Neuronal stem cell (in vitro differentiated cells): ENCODE measurements around the gene RASSF3.
A peak's percentile ranks its signal among the peaks of the same experiment; 100 is the strongest.

Experiments
- DNase-seq: peaks from one replicate; pipeline ENCODE4 v3.0.0-alpha.2; 2013; ENCODE audit warnings: low spot score
- H2AFZ ChIP-seq: one replicate; pipeline ENCODE4 v1.6.1; 2013; ENCODE audit warnings: mild to moderate bottlenecking, low read length, inconsistent platforms
- H2AK5ac ChIP-seq: 2 replicates; pipeline ENCODE4 v1.6.1; 2013; ENCODE audit warnings: low read depth, mild to moderate bottlenecking, inconsistent platforms, low read length, moderate library complexity, mixed read lengths
- H2BK120ac ChIP-seq: 2 replicates; pipeline ENCODE4 v1.6.1; 2013; ENCODE audit warnings: low read depth, mild to moderate bottlenecking, inconsistent platforms, low read length, moderate library complexity, mixed read lengths
- H2BK12ac ChIP-seq: one replicate; pipeline ENCODE4 v1.6.1; 2013; ENCODE audit warnings: low read length, inconsistent platforms
- H2BK15ac ChIP-seq: 2 replicates; pipeline ENCODE4 v1.6.1; 2013; ENCODE audit warnings: mild to moderate bottlenecking, low read length, inconsistent platforms, mixed read lengths
- H2BK5ac ChIP-seq: one replicate; pipeline ENCODE4 v1.6.1; 2013; ENCODE audit warnings: inconsistent platforms, mild to moderate bottlenecking, low read length, moderate library complexity
- H3K14ac ChIP-seq: one replicate; pipeline ENCODE4 v1.6.1; 2013; ENCODE audit warnings: low read length, inconsistent platforms
- H3K18ac ChIP-seq: 2 replicates; pipeline ENCODE4 v1.6.1; 2013; ENCODE audit warnings: low read length, inconsistent platforms
- H3K23ac ChIP-seq: 2 replicates; pipeline ENCODE4 v1.6.1; 2013; ENCODE audit warnings: low read depth, mild to moderate bottlenecking, mixed read lengths, low read length, inconsistent platforms; ENCODE audit not compliant: poor library complexity
- H3K27ac ChIP-seq: replicated peaks from 3 replicates; pipeline ENCODE4 v1.5.1; 2013; ENCODE audit warnings: low read length, inconsistent platforms
- H3K27me3 ChIP-seq, 3 experiments: 2 replicates each; pipeline ENCODE4 v1.6.1; 2013; ENCODE audit warnings: low read length in 3 of 3, mild to moderate bottlenecking in 2 of 3, inconsistent platforms in 1 of 3, low read depth in 1 of 3, mixed read lengths in 1 of 3, moderate library complexity in 1 of 3; ENCODE audit not compliant: control insufficient read depth in 3 of 3, insufficient read depth in 3 of 3
- H3K36me3 ChIP-seq, 2 donors: replicated peaks in 1 of 2; 2 replicates each; pipeline ENCODE4 v1.6.1; 2013; ENCODE audit warnings: low read length in 2 of 2; ENCODE audit not compliant: control insufficient read depth in 2 of 2, insufficient read depth in 2 of 2
- H3K4ac ChIP-seq: 2 replicates; pipeline ENCODE4 v1.6.1; 2013; ENCODE audit warnings: inconsistent platforms, mild to moderate bottlenecking, low read length, moderate library complexity
- H3K4me1 ChIP-seq, 2 donors: 1 replicate in 1 of 2; 2 replicates in 1 of 2; pipeline ENCODE4 v1.6.1; 2013; ENCODE audit warnings: low read length in 2 of 2, low read depth in 1 of 2; ENCODE audit not compliant: control insufficient read depth in 2 of 2, insufficient read depth in 1 of 2
- H3K4me2 ChIP-seq: one replicate; pipeline ENCODE4 v1.6.1; 2013; ENCODE audit warnings: mild to moderate bottlenecking, low read length, inconsistent platforms; ENCODE audit not compliant: insufficient read depth, poor library complexity, severe bottlenecking
- H3K4me3 ChIP-seq, 2 donors: 2 replicates each; pipeline ENCODE4 v1.5.1; 2013; ENCODE audit warnings: low read length in 2 of 2, mild to moderate bottlenecking in 2 of 2, inconsistent platforms in 1 of 2, moderate library complexity in 1 of 2
- H3K79me1 ChIP-seq: one replicate; pipeline ENCODE4 v1.6.1; 2013; ENCODE audit warnings: low read depth, mild to moderate bottlenecking, inconsistent platforms, low read length, moderate library complexity
- H3K9ac ChIP-seq: one replicate; pipeline ENCODE4 v1.6.1; 2013; ENCODE audit warnings: mild to moderate bottlenecking, low read depth, low read length, inconsistent platforms; ENCODE audit not compliant: poor library complexity
- H3K9me3 ChIP-seq, 2 donors: replicated peaks in 1 of 2; 2 replicates each; pipeline versions ENCODE3 to v1.6.1; 2013; ENCODE audit warnings: low read length in 2 of 2, mild to moderate bottlenecking in 2 of 2, inconsistent platforms in 1 of 2, low read depth in 1 of 2, mixed read lengths in 1 of 2, moderate library complexity in 1 of 2; ENCODE audit not compliant: control insufficient read depth in 2 of 2, insufficient read depth in 1 of 2
- H4K8ac ChIP-seq: one replicate; pipeline ENCODE4 v1.6.1; 2013; ENCODE audit warnings: low read depth, mild to moderate bottlenecking, inconsistent platforms, low read length, moderate library complexity
- H4K91ac ChIP-seq: one replicate; pipeline ENCODE4 v1.6.1; 2013; ENCODE audit warnings: low read length, low read depth, mild to moderate bottlenecking, inconsistent platforms; ENCODE audit not compliant: poor library complexity
- WGBS, 2 donors: extraction: QIAGEN DNeasy Blood & Tissue Kit; methylation state at CpG; one replicate each; pipeline ENCODE4 v1.1.7; 2013; ENCODE audit warnings: missing lambda C conversion rate in 2 of 2, mixed read lengths in 1 of 2; ENCODE audit not compliant: insufficient read length in 2 of 2, insufficient replicate concordance in 1 of 2; ENCODE audit errors: extremely low coverage in 2 of 2; 5-methylcytosine and 5-hydroxymethylcytosine counted together

RASSF3 gene

DNA sequence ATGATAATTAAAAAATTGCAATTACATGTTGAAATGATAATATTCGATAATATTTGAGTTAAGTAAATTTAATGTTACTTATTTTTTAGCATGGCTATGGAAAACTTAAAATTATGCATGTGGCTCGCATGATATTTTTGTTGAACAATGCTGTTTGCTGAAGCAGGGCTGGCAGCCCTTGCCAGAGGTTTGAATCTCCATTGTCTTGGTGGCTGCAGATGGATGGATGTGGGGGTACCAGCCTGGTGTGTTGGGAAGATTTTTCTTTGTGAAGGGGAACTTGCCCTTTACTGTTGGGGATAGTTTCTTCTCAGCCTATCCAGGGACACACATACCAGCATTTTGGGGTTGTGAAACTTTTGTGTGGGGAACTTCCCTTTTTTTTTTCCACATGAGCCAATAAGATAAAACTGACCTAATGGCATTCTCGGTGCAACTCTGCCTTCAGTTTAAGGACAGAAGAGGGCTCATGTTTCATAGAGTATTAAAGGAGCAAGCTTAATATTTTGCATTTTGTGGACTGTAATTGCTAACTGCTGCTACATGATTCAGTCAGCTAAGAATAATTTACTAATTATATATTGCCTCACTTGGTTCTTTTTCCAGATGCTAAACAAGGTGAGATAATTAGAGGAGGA is 8.8 kb downstream of the RASSF3 start:
- WGBS, 2 donors: 100% methylated on average over 1 of the region's 3 CpGs; no CpG with 5 or more reads in 1 of the 2 donors
- H3K4me1 ChIP-seq: peaks cover 0 to 3% of the 10 kb centered on the region in 2 donors
- H4K8ac ChIP-seq: no peak overlapping the region

DNA sequence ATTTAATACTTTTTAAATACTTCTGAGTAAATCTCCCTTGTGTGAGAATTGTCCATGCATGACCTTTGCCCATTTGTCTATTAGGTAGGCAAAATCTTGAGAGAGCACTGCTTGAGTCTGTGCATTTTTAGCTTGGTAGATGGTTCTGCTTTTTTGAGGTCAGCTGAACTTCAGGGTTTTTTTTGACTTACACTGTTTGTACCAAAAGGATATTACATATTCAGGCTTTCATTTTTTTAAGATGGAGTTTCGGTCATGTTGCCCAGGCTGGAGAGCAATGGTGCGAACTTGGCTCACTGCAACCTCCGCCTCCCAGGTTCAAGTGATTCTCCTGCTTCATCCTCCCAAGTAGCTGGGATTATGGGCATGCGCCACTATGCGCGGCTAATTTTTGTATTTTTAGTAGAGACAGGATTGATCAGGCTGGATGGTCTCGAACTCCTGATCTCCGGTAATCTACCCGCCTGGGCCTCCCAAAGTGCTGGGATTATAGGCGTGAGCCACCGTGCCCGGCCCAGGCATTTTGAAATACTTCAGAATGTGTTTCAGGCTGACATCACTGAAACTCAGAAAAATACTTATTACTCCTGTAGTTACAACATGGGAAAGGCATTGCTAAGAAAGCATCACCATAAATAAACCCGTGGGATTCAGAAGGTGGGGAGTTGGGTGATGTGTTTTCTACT is 11.1 kb downstream of the RASSF3 start:
- Histone ChIP-seq H2BK120ac (no peak overlapping the region), H3K9me3 (peaks cover 0 to 5% of the 10 kb centered on the region in 2 donors), H3K27me3 (no peaks in the 10 kb centered on the region), H3K4me3 (no peak overlapping the region), H3K18ac (no peak overlapping the region), H2BK15ac (no peak overlapping the region), H2AK5ac (no peak overlapping the region), H4K8ac (no peak overlapping the region), H3K4ac (no peak overlapping the region), H2BK5ac (no peak overlapping the region), H3K23ac (no peak overlapping the region), H3K4me2 (no peak overlapping the region), H3K79me1 (peaks cover 1% of the 10 kb centered on the region), H2BK12ac (no peak overlapping the region), H3K9ac (no peak overlapping the region), H3K14ac (no peak overlapping the region), H3K36me3 (no peaks in the 10 kb centered on the region), H3K4me1 (peaks cover 0 to 5% of the 10 kb centered on the region in 2 donors), H2AFZ (no peak overlapping the region), H3K27ac (no peak overlapping the region), H4K91ac (no peak overlapping the region)
- WGBS, 2 donors: no CpG with 5 or more reads among the region's 13 CpGs
- no peak for DNase-seq

More for the DNA sequence above, 8.8 kb downstream of the RASSF3 start:
- no peaks in the 10 kb centered on the region for H3K27me3 ChIP-seq
- no peak overlapping the region for H3K18ac ChIP-seq
- H2BK120ac ChIP-seq: no peak overlapping the region
- no peak overlapping the region for H3K4ac ChIP-seq
- no peak overlapping the region for H2BK5ac ChIP-seq
- H2BK12ac ChIP-seq: no peak overlapping the region
- H3K23ac ChIP-seq: no peak overlapping the region
- H3K27ac ChIP-seq: no peak overlapping the region
- H4K91ac ChIP-seq: no peak overlapping the region
- no peak overlapping the region for H3K9ac ChIP-seq
- H3K36me3 ChIP-seq: no peaks in the 10 kb centered on the region
- no peak overlapping the region for H3K4me2 ChIP-seq
- no peak for DNase-seq
- H3K14ac ChIP-seq: no peak overlapping the region
- H3K4me3 ChIP-seq: no peak overlapping the region
- peaks cover 0 to 5% of the 10 kb centered on the region in 2 donors for H3K9me3 ChIP-seq
- H2BK15ac ChIP-seq: no peak overlapping the region
- no peak overlapping the region for H2AFZ ChIP-seq
- H3K79me1 ChIP-seq: no peaks in the 10 kb centered on the region
- no peak overlapping the region for H2AK5ac ChIP-seq

DNA sequence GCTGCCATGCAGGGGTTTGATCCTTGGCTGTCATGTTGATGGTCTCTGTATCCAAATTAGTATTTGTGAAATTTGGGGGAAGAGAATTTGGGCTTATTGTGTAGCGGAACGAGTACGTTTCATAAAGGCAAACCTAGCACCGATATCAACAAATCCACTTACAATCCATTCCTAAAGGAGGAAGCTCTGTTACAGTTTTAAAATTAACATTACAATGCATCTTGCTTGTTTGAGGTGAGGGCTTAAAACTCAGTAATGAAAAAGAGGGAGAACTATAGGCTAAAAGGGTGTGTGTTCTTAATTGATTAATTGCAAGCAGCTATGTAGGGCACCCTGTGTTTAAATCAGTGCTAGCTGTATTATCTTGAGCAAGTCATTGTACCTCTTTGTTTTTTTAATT is 13.7 kb downstream of the RASSF3 start:
- Histone ChIP-seq H4K91ac (no peak overlapping the region), H2BK12ac (no peak overlapping the region), H3K4me3 (no peak overlapping the region), H3K9me3 (no peaks in the 10 kb centered on the region), H4K8ac (no peak overlapping the region), H3K27ac (no peak overlapping the region), H3K4ac (no peak overlapping the region), H3K23ac (no peak overlapping the region), H2BK5ac (no peak overlapping the region), H3K4me2 (no peak overlapping the region), H3K36me3 (no peaks in the 10 kb centered on the region), H2AK5ac (no peak overlapping the region), H2BK15ac (no peak overlapping the region), H3K4me1 (peaks cover 0 to 4% of the 10 kb centered on the region in 2 donors), H3K18ac (no peak overlapping the region), H3K79me1 (peaks cover 1% of the 10 kb centered on the region), H2BK120ac (no peak overlapping the region), H3K14ac (no peak overlapping the region), H3K27me3 (no peaks in the 10 kb centered on the region), H3K9ac (no peak overlapping the region), H2AFZ (no peak overlapping the region)
- WGBS, 2 donors: no CpG with 5 or more reads among the region's 4 CpGs
- no peak for DNase-seq

DNA sequence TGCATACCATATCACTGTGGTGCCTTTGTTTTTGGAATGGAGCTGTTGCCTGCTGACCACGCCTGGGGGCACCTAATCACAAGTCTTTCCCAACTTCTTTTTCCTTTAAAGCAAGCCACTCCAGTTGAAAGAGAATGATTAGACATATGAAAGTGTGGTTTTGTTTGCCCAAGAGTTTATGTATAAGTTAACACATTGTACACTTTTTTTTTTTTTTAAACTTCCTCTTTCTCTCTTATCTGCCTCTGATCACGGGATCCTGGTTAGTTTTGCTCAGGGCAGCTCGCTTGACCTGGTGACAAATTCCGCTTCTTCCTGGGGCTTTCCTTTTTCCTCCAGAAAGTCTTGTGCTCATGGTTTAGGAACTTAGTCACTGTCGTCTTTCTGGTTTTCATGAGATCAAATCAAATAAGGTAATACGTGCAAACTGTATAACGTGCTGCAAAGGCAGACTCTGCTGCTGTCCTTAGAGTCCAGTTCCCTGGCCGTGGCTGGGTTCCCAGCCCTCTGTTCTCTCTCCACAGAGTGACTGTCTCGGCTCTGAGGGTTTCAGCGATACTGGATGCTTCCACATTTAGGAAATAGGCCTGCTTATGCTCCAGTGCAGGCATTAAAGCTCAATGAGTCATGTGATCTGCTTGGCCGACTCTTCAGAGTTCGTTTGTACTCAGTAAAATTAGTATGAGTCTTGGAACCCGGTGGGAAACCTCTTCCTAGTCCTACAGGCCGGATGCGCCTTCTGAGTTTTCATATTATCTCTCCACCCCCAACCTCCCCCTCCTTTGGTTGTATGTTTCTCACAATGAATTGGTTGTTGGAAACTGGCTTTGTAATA is 15.2 kb downstream of the RASSF3 start:
- H3K4me1 ChIP-seq: peaks cover 0 to 4% of the 10 kb centered on the region in 2 donors
- no peak overlapping the region for H3K23ac ChIP-seq
- H3K14ac ChIP-seq: no peak overlapping the region
- H2BK5ac ChIP-seq: no peak overlapping the region
- H3K9me3 ChIP-seq: no peaks in the 10 kb centered on the region
- peak overlapping the region in 1 of 2 donors; percentile 15 for H3K4me3 ChIP-seq
- peaks cover 1% of the 10 kb centered on the region for H3K79me1 ChIP-seq
- H2AFZ ChIP-seq: peak overlapping the region; percentile 85
- no peak overlapping the region for H3K9ac ChIP-seq
- H3K27ac ChIP-seq: peak overlapping the region; percentile 1
- no peak for DNase-seq
- H3K4ac ChIP-seq: no peak overlapping the region
- H3K18ac ChIP-seq: no peak overlapping the region
- no peak overlapping the region for H2AK5ac ChIP-seq
- no peak overlapping the region for H4K8ac ChIP-seq
- H2BK15ac ChIP-seq: no peak overlapping the region
- no peak overlapping the region for H4K91ac ChIP-seq
- no peak overlapping the region for H2BK12ac ChIP-seq
- no peaks in the 10 kb centered on the region for H3K27me3 ChIP-seq
- no peaks in the 10 kb centered on the region for H3K36me3 ChIP-seq
- H2BK120ac ChIP-seq: no peak overlapping the region
- H3K4me2 ChIP-seq: no peak overlapping the region
- WGBS, 2 donors: no CpG with 5 or more reads among the region's 15 CpGs
